Neural cell (in vitro differentiated cells): ENCODE results near the gene CST4. TPM values are rescaled to one million over a fixed set of nuclear protein-coding genes. Genes with fewer than 3 reads are reported as not detected.

Source experiments
- H2AFZ ChIP-seq: fragments of 200-600, 300-800 bp; sonication (generic), shearing (Covaris generic); 2 replicates; pipeline ENCODE4 v1.6.0; 2014; ENCODE audit warnings: low read depth, mild to moderate bottlenecking, antibody characterized with exemption, low read length, moderate library complexity
- H3F3A ChIP-seq: fragments of 200-600 bp; shearing (Covaris generic); 2 replicates; pipeline ENCODE4 v1.6.1; 2016; ENCODE audit warnings: mild to moderate bottlenecking, moderate library complexity, mixed read lengths, antibody characterized with exemption, low read length; ENCODE audit not compliant: insufficient read depth, poor library complexity, severe bottlenecking
- H3K27ac ChIP-seq: fragments of 200-600, 300-800 bp; sonication (generic), shearing (Covaris generic); 2 replicates; pipeline ENCODE4 v1.5.1; 2014; ENCODE audit warnings: mild to moderate bottlenecking, low read length, moderate library complexity
- H3K27me3 ChIP-seq: fragments of 300-800, 200-600 bp; sonication (generic), shearing (Covaris generic); 2 replicates; pipeline ENCODE4 v1.6.0; 2014; ENCODE audit warnings: mild to moderate bottlenecking, low read depth, low read length, moderate library complexity; ENCODE audit not compliant: insufficient read depth
- H3K36me3 ChIP-seq: fragments of 300-800, 200-600 bp; sonication (generic), shearing (Covaris generic); 2 replicates; pipeline ENCODE4 v1.5.1; 2014; ENCODE audit warnings: mild to moderate bottlenecking, antibody characterized with exemption, low read length, moderate library complexity; ENCODE audit not compliant: insufficient read depth
- H3K4me2 ChIP-seq: fragments of 300-800, 200-600 bp; sonication (generic), shearing (Covaris generic); 2 replicates; pipeline ENCODE4 v1.6.0; 2014; ENCODE audit warnings: mild to moderate bottlenecking, low read length
- H3K4me3 ChIP-seq: fragments of 300-800, 200-600 bp; sonication (generic), shearing (Covaris generic); 2 replicates; pipeline ENCODE4 v1.5.1; 2014; ENCODE audit warnings: mild to moderate bottlenecking, low read length, moderate library complexity
- H3K79me2 ChIP-seq: fragments of 200-600 bp; shearing (Covaris generic); replicated peaks from 2 replicates; pipeline ENCODE4 v1.6.0; 2014; ENCODE audit warnings: mild to moderate bottlenecking, low read length, moderate library complexity; ENCODE audit not compliant: insufficient read depth
- H3K9ac ChIP-seq: fragments of 300-800, 200-600 bp; sonication (generic), shearing (Covaris generic); 2 replicates; pipeline ENCODE4 v1.6.1; 2016; ENCODE audit warnings: mild to moderate bottlenecking, low read length, mixed read lengths
- H3K9me2 ChIP-seq: fragments of 200-600 bp; shearing (Covaris generic); 2 replicates; pipeline ENCODE4 v1.6.1; 2016; ENCODE audit warnings: mild to moderate bottlenecking, low read length, mixed read lengths; ENCODE audit not compliant: insufficient read depth
- H3K9me3 ChIP-seq: fragments of 200-600, 300-800 bp; sonication (generic), shearing (Covaris generic); 2 replicates; pipeline ENCODE4 v1.6.1; 2016; ENCODE audit warnings: mild to moderate bottlenecking, mixed run types, low read length, moderate library complexity, mixed read lengths
- H4K20me1 ChIP-seq: fragments of 200-600 bp; shearing (Covaris generic); 2 replicates; pipeline ENCODE4 v1.6.1; 2016; ENCODE audit warnings: mild to moderate bottlenecking, mixed run types; ENCODE audit not compliant: insufficient read depth
- CTCF ChIP-seq: fragments of 450-650 bp; IDR thresholded peaks from 2 replicates; pipeline ENCODE4 v1.5.1; 2014; ENCODE audit warnings: antibody characterized with exemption, mild to moderate bottlenecking, moderate library complexity; ENCODE audit not compliant: poor library complexity, severe bottlenecking
- EZH2 ChIP-seq: fragments of 200-600, 300-800 bp; shearing (Covaris generic), sonication (generic); IDR thresholded peaks from 2 replicates; pipeline ENCODE4 v1.6.1; 2014; ENCODE audit warnings: antibody characterized with exemption, low read length, borderline replicate concordance, mild to moderate bottlenecking; ENCODE audit not compliant: insufficient read depth, poor library complexity, severe bottlenecking
- MXI1 ChIP-seq: fragments of 450-650 bp; conservative IDR thresholded peaks from 2 replicates; pipeline ENCODE4 v1.6.1; 2014; ENCODE audit warnings: antibody characterized with exemption, mild to moderate bottlenecking; ENCODE audit not compliant: poor library complexity, severe bottlenecking
- POLR2AphosphoS5 ChIP-seq: IDR thresholded peaks from 2 replicates; pipeline ENCODE4 v1.6.1; 2012
- RAD21 ChIP-seq: fragments of 450-650 bp; conservative IDR thresholded peaks from 2 replicates; pipeline ENCODE4 v1.6.1; 2014; ENCODE audit warnings: antibody characterized with exemption, mild to moderate bottlenecking, moderate library complexity
- REST ChIP-seq: IDR thresholded peaks from 2 replicates; pipeline ENCODE4 v1.6.1; 2012; ENCODE audit warnings: borderline replicate concordance
- SMC3 ChIP-seq: fragments of 450-650 bp; conservative IDR thresholded peaks from 2 replicates; pipeline ENCODE4 v1.6.1; 2014; ENCODE audit warnings: antibody characterized with exemption, mild to moderate bottlenecking, moderate library complexity; ENCODE audit not compliant: poor library complexity
- TAF1 ChIP-seq: IDR thresholded peaks from 2 replicates; pipeline ENCODE4 v1.6.1; 2012; ENCODE audit warnings: low read depth
- polyA plus RNA-seq: library from polyadenylated mRNA; depleted of rRNA; stranded (reverse); fragments of >200 nt; gene quantifications from 2 replicates; pipeline ENCODE4 v1.2.3, GENCODE V29; 2014

The CST4 gene
- polyA plus RNA-seq, 1 donor from 2014 or later, result not detected

- H3K9ac ChIP-seq, result no peak overlapping the region
- H2AFZ ChIP-seq, result no peak overlapping the region
- H3K36me3 ChIP-seq, result no peaks in the 10 kb centered on the region
- no peak for TF ChIP-seq CTCF
- TF ChIP-seq EZH2, result no peak
- TF ChIP-seq REST, result no peak
- TF ChIP-seq RAD21, result no peak
- no peaks in the 10 kb centered on the region for H3F3A ChIP-seq
- no peak overlapping the region for H3K27ac ChIP-seq
- no peak overlapping the region for H3K4me3 ChIP-seq
- no peaks in the 10 kb centered on the region for H3K9me3 ChIP-seq
- H3K9me2 ChIP-seq, result no peaks in the 10 kb centered on the region
- H4K20me1 ChIP-seq, result no peaks in the 10 kb centered on the region
- H3K4me2 ChIP-seq, result no peak overlapping the region
- no peaks in the 10 kb centered on the region for H3K27me3 ChIP-seq
- H3K79me2 ChIP-seq, result no peaks in the 10 kb centered on the region
Measured at GRCh38 chr20:23680146-23680545, 8.7 kb downstream of the CST4 start.

- Histone ChIP-seq H3K9me3 (no peaks in the 10 kb centered on the region), H3K36me3 (no peaks in the 10 kb centered on the region), H3K27me3 (no peaks in the 10 kb centered on the region), H4K20me1 (no peaks in the 10 kb centered on the region), H3F3A (no peaks in the 10 kb centered on the region), H3K4me2 (no peak overlapping the region), H3K9me2 (no peaks in the 10 kb centered on the region), H3K27ac (no peak overlapping the region), H2AFZ (no peak overlapping the region), H3K9ac (no peak overlapping the region), H3K79me2 (no peaks in the 10 kb centered on the region), H3K4me3 (no peak overlapping the region)
- TF ChIP-seq POLR2AphosphoS5 (no peak), TAF1 (no peak), SMC3 (no peak), MXI1 (no peak), REST (no peak), RAD21 (no peak), CTCF (no peak)
Measured at GRCh38 chr20:23679133-23680092, 9.4 kb downstream of the CST4 start.
